Erythroblast (primary cell): ENCODE measurements around the gene ANGPTL4.

Experiments
- DNase-seq, 2 experiments: peaks; one replicate each; lab custom pipeline; 2025; lab: John Stamatoyannopoulos, UW
- GATA1 ChIP-seq: IDR thresholded peaks from 2 replicates; pipeline ENCODE4 v1.6.1; 2011; ENCODE audit warnings: low read depth, mild to moderate bottlenecking, control low read depth, low read length, moderate library complexity
- POLR2A ChIP-seq: IDR thresholded peaks from 2 replicates; pipeline ENCODE4 v1.6.1; 2011; ENCODE audit warnings: mild to moderate bottlenecking, low read length

The ANGPTL4 gene

DNA sequence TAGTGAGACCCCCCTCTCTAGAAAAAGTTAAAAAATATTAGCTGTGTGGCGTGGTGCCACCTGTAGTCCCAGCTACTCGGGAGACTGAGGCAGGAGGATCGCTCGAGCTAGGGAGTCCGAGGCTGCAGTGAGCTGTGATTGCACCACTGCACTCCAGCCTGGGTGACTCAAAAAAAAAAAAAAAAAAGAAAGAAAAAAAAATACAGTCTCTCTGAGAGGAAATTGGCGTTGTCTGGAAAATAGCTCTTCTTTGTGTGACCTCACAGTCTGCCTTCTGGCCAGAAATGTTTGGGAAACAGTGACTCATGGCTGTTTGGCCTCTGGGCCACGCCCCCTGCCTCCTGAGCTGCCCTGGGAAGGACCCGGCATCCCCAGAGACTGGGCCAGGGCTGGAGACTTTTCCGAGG, 59.9 kb downstream of the ANGPTL4 start:
- TF ChIP-seq GATA1 = no peak
- TF ChIP-seq POLR2A = no peak
- DNase-seq = peak; percentile 80 to 92
